ENCODE data around the gene TCF4.
A peak's percentile ranks its signal among the peaks of the same experiment; 100 is the strongest.

The TCF4 gene

DNA sequence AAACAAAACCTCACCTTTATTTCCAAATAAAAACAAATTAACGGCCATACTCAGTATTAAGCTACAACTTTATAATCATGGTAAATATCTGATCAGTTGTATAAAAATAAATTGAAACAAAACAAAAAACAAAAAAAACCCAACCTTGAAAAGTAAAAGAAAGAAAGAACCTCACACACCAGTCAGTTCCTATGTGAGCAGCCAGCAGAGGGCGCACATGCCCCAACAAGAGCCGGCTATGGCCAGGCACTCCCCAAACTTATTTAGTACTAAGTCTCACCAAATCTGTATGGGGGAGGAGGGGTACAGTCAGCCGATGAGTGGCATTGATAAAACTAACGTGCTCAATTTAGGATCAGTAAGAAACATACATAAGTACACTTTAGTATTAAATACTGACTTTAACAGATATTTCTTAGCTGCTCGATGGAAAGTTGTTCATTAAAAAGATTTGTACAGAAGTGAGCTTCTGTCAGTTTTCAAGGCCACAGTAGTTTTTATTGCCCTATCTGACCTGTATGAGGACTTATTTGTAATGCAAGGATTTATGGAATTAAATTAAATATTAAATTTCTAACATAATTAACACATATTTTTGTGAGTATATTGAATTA lies 172.6 kb downstream of the TCF4 start:
- H3K36me3 Mint-ChIP-seq, result no peaks in the 10 kb centered on the region
- peak; percentile 46 to 72 for DNase-seq (ENCODE audit: low spot score in 2 of 2)
- peak; percentile 77 for ATAC-seq
- H3K9me3 Mint-ChIP-seq, result no peaks in the 10 kb centered on the region
- H3K27ac Mint-ChIP-seq, result no peak overlapping the region
- no peaks in the 10 kb centered on the region for H3K4me1 Mint-ChIP-seq
- H3K4me3 Mint-ChIP-seq, result no peak overlapping the region

DNA sequence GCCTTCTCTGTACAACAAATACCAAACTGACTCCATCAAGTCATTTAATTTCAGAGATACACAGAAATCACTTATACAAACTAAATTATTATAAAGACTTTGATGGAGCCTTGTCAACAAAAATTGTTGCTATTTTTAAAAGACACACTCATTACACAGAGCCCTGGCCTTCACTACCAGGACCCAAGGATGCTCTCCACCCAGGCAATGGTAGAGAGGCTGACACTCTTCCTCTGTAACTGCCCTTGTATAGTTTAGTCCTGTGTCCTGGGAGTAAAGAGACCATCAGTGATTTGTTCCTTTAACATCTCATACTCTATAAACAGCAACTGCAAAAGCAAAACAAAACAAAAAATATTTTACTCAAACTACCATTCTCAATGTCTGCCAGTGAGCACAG lies 173.5 kb downstream of the TCF4 start:
- no peak overlapping the region for H3K4me3 Mint-ChIP-seq
- no peak overlapping the region for H3K27ac Mint-ChIP-seq
- no peaks in the 10 kb centered on the region for H3K4me1 Mint-ChIP-seq
- no peak for DNase-seq (ENCODE audit: low spot score in 2 of 2)
- H3K9me3 Mint-ChIP-seq, result no peaks in the 10 kb centered on the region
- no peaks in the 10 kb centered on the region for H3K36me3 Mint-ChIP-seq
- no peak for ATAC-seq

DNA sequence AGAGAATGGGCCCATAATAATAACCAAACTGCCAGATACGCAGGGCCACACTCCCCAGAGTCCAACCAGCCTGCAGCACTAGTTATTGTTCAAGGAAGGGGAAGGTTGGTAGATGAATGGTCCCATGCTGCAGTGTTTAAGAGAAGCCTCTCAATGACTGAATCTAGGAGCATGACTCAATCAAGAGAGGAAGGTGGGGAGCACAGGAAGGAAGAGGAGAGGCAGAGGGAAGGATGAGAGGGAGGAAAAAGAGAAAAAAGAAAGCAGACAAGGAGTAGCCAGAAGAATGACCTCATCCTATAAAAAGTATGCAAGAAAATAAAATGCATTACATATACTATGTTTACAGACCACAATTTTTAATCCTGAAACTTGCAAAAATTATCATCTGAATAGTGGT lies 174.5 kb downstream of the TCF4 start:
- no peak overlapping the region for H3K4me3 Mint-ChIP-seq
- no peaks in the 10 kb centered on the region for H3K36me3 Mint-ChIP-seq
- no peak overlapping the region for H3K27ac Mint-ChIP-seq
- ATAC-seq (peak; percentile 19), DNase-seq (ENCODE audit: low spot score in 2 of 2) (no peak)
- H3K9me3 Mint-ChIP-seq, result no peaks in the 10 kb centered on the region
- no peaks in the 10 kb centered on the region for H3K4me1 Mint-ChIP-seq

DNA sequence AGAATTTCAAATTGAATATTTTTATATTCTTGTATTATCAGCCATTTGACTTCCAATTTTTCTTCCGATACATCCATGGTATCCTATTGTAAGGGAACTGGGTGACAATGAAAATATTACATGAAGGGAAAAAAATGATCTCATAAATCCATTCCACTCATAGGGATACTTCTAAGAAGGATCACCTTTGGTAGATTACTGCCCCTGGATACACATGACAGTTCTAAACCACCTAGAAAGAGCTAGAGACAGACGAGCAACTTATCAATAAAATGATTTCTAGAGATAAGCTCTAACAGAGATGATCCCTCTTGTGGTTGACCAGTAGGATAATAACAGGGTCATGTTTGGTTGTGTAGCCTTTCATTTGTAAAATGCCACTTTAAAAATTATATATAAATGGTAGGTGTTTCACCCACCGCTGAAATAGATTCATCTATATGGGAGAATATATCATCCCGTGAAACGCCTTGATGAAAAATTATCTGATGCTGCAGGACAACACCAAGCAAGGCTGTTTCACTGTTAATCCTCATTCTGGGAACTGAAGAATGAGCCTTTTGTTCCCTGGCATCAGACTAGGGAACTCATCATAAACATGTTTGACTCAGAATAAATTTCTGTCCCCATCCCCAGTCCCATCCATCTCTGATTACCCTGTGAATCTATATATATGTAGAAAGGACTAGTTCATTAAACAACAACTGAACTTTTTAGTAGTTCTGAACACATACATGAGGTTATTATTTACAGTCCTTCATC lies 180.0 kb downstream of the TCF4 start:
- H3K9me3 Mint-ChIP-seq, result no peaks in the 10 kb centered on the region
- H3K4me3 Mint-ChIP-seq, result no peak overlapping the region
- no peaks in the 10 kb centered on the region for H3K4me1 Mint-ChIP-seq
- ATAC-seq, result no peak
- H3K36me3 Mint-ChIP-seq, result no peaks in the 10 kb centered on the region
- no peak overlapping the region for H3K27ac Mint-ChIP-seq
- no peak for DNase-seq (ENCODE audit: low spot score in 2 of 2)

DNA sequence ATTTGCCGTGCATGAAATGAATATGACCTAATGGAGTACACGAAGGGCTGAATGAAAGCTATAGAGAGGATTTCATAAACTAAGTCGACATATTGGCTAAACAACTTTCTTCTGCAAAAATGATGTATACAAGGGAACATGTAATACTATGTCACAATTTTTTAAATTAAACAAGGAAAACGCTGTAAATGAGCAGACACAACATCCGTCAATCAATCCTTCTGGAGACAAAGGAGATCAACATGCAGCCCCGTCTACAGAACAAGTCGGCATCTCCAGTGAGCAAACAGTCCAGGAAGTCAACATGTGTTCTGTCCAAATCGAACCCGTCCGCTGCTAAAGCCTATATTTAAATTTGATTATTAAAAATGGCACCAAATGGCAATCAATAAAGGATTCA lies 180.8 kb downstream of the TCF4 start:
- Mint-ChIP-seq H3K4me1 (no peaks in the 10 kb centered on the region), H3K36me3 (no peaks in the 10 kb centered on the region), H3K9me3 (no peaks in the 10 kb centered on the region), H3K27ac (no peak overlapping the region), H3K4me3 (no peak overlapping the region)
- DNase-seq (ENCODE audit: low spot score in 2 of 2), result no peak
- ATAC-seq, result no peak

DNA sequence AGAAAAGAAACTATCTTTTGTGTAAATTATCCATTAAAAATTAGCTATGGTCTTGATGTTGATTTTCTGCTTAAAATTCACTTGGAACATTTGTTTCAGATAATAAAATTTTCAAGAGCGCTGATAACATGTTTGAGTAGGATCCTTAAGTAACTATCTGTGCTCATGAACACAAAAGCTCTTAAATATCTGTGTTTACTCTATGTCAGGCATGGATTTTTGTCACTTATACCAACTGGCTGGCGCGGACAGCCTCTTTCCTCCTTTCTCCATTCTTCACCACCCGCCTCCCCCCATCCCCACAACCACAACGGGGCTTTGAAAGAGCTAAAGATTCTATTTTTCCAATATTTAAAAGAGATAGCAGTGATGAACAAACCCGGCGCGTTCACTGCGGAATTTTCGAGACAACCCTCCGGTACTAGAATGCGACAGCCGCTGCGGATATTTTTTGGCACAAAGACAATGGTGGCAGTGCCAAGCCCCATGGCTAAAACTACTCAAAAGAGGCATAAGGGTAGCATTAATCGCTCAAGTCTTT lies 181.5 kb downstream of the TCF4 start:
- H3K36me3 Mint-ChIP-seq, result no peaks in the 10 kb centered on the region
- no peak for DNase-seq (ENCODE audit: low spot score in 2 of 2)

DNA sequence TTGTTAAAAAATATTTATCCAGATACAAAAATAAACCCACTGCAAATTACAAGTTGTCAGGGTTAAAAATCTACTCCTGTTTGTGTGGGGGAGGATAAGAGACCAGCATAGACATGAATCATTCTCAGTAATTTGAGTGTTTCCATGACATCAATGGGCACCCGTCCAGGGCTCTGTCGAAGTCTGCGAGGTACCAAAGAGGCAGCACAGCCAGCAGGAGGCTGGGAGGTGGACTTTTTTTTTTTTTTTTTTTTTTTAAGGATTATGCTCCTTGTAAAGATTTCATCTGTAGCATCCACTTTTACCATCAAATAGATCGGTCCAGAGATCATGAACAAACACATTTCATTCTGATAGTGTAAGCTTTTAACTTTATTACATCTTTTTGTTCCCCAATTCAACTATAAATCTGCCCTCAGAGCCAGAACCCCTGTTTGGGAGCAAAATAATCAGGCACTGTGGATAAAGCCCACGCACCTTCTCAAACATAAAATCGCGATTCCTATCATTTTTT lies 182.0 kb downstream of the TCF4 start:
- no peaks in the 10 kb centered on the region for H3K4me1 Mint-ChIP-seq
- H3K27ac Mint-ChIP-seq, result no peak overlapping the region
- DNase-seq (ENCODE audit: low spot score in 2 of 2), result no peak
- no peak for ATAC-seq
- H3K36me3 Mint-ChIP-seq, result no peaks in the 10 kb centered on the region
- no peak overlapping the region for H3K4me3 Mint-ChIP-seq
- H3K9me3 Mint-ChIP-seq, result no peaks in the 10 kb centered on the region

More for the DNA sequence above, 181.5 kb downstream of the TCF4 start:
- H3K9me3 Mint-ChIP-seq, result no peaks in the 10 kb centered on the region
- no peak for ATAC-seq
- no peak overlapping the region for H3K4me3 Mint-ChIP-seq
- H3K27ac Mint-ChIP-seq, result no peak overlapping the region
- no peaks in the 10 kb centered on the region for H3K4me1 Mint-ChIP-seq

DNA sequence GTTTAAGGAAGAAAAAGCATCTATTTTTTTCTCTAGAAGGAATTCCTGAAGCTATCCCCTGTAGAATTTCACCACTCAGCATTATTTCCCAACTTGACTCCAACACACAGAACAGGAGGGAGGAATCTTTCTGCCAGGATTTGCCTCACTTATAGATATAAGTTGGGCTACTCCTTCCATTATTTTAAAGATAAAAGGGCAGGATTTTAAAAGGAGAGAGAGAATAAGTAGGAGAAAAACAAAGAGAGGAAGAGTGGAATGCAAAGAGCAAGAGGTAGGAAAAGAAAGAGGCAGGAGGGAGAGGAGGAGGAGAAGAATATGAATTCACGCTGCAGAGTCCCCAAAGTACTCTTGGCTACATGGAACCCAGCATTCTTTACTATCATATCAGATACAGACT lies 182.5 kb downstream of the TCF4 start:
- H3K9me3 Mint-ChIP-seq, result no peaks in the 10 kb centered on the region
- no peak for DNase-seq (ENCODE audit: low spot score in 2 of 2)
- no peaks in the 10 kb centered on the region for H3K4me1 Mint-ChIP-seq
- ATAC-seq, result no peak
- H3K4me3 Mint-ChIP-seq, result no peak overlapping the region
- H3K27ac Mint-ChIP-seq, result no peak overlapping the region
- no peaks in the 10 kb centered on the region for H3K36me3 Mint-ChIP-seq

DNA sequence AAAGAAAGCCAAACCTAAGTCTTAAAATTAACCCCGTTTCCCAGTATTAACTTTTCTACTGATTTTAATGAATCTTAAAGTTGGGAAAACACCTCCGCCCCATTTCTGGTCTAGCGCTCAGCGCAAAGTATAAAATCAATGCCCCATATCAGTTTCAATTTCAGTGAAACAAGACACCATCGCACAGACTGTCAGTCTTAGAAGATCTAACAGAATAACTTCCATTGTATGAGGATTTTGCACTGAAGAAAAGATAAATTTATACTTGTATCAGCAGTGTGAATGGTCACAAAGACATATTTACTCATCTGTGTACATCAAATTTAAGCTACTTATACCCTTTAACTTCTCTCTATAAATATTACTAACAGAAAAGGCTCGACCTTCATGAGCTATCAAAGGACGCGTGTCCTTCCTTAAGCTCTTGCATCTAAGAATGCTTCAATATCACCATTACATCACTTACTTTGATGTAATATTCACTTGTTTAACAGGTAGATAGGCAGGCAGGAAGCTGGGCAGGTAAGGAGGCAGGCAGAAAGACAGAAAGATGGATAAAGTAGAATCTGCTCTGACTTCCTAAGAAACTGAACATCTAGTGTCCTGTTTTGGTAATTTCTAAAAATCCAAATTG lies 183.0 kb downstream of the TCF4 start:
- Mint-ChIP-seq H3K9me3 (no peaks in the 10 kb centered on the region), H3K36me3 (no peaks in the 10 kb centered on the region), H3K4me1 (no peaks in the 10 kb centered on the region), H3K4me3 (no peak overlapping the region), H3K27ac (no peak overlapping the region)
- no peak for ATAC-seq
- DNase-seq (ENCODE audit: low spot score in 2 of 2), result no peak

DNA sequence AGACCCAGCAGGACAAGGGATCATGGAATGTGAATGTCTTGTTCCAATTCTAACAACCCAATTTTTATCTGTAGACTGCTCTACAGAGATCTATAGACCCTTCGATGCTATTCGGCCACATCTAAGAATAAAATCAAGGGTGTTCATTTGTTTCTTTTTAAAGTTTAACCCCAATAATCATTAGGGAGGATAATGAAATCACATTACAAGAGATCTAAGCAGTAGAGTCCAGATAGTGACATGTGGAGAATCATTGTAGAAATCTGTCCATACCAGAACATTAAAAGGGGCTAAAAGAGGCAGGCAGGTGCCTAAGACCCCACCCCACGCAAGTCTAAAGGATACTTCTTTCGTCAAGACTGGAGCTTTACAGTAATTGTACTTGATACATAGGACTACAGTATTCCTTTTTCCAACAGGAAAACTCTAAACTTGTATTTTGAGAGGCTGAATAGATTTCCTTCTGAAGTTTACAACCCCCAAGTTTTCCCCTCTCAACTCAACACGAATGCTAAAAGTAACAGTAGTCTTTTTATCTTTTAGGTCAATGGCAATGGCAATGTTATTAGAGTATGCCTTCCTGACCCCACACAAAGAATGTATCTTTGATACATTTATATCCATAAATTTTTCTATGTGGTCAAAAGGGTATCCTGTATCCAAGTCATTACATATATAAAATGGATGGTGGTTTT lies 183.7 kb downstream of the TCF4 start:
- H3K4me1 Mint-ChIP-seq, result no peaks in the 10 kb centered on the region
- H3K4me3 Mint-ChIP-seq, result no peak overlapping the region
- no peak for ATAC-seq

DNA sequence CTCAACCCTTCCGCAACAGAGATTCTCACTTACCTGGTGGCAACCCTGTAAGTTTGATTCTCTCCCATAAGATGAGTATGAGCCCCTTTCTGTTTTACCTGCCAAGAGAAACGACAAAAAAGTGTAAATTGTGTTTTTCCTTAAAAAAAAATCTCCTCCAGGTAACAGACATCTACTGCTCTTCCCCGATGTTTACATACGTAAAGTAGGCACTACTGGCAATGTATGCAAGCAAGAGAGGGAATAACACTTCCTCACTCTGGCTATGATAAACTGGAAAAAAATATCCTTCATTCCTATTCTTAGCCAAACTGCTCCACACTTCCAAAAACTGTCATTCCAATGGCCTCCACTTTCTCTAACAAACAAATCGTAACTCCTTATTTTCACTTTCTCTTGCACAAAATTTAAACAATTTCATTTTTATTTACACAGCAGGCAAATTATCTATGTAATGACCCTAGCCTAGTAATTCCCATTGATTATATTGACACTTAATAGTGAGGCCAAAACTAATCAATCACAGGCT lies 184.5 kb downstream of the TCF4 start:
- Mint-ChIP-seq H3K4me3 (no peak overlapping the region), H3K9me3 (no peaks in the 10 kb centered on the region), H3K27ac (no peak overlapping the region), H3K36me3 (no peaks in the 10 kb centered on the region), H3K4me1 (no peaks in the 10 kb centered on the region)
- DNase-seq (ENCODE audit: low spot score in 2 of 2) (no peak), ATAC-seq (no peak)

More for the DNA sequence above, 183.7 kb downstream of the TCF4 start:
- H3K27ac Mint-ChIP-seq, result no peak overlapping the region
- H3K36me3 Mint-ChIP-seq, result no peaks in the 10 kb centered on the region
- DNase-seq (ENCODE audit: low spot score in 2 of 2), result no peak
- no peaks in the 10 kb centered on the region for H3K9me3 Mint-ChIP-seq

DNA sequence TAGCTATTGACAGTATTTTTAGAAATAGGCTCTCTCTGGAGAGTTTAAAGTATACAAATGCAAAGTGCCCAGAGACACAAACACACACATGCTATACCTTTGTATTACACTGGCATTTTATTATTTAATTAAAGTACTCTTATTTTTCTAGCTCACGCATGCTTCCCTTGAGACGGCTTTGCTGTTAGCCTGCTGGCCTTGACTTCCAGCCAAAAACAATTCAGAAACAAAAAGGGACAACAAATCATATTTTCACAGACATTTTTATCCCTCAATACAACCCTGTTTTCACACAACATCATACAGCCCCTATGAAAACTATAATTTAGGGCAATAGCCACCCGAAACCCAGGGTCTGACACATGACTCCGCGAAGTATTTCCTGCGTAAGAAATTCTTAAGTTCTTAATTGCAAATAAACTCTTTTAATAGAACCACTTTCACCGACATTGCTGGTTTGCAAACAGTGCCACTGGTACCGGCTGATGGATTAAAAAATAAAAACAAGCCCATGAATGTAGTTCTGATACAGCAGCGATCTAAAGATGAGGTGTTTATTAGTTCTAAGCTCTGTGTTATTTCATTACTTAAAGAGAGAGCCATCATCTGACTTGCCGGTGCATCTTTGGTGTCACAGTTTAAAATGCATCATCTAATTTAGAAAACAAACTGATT lies 185.1 kb downstream of the TCF4 start:
- Mint-ChIP-seq H3K4me3 (no peak overlapping the region), H3K36me3 (no peaks in the 10 kb centered on the region), H3K4me1 (no peaks in the 10 kb centered on the region), H3K9me3 (no peaks in the 10 kb centered on the region), H3K27ac (no peak overlapping the region)
- ATAC-seq (no peak), DNase-seq (ENCODE audit: low spot score in 2 of 2) (no peak)

DNA sequence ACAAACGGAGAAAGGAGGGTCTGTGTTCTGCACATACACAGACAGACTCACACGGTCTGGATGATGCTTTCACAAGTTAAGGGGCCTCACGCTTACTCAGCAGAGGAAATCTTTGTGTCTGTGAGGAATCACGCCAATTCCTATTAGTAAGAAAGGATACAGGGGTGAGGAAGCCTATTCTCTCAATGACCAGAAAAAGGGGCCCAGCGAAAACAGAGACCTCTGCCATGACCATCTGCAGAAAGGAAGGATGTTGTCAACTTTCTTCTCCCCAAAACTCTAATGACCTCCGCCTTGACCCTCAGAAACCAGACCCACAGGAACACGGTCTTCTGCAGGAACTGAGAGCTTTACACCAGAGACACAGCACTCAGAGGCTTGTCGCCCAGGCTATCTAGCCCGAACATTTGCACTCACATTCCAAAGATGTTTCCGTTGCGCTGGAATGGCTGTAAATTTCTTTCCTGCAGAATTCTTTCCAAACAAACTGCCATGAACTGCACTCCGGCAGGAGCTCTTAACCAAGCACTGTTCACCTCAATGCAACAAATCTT lies 186.3 kb downstream of the TCF4 start:
- H3K9me3 Mint-ChIP-seq, result no peaks in the 10 kb centered on the region
- H3K4me3 Mint-ChIP-seq, result no peak overlapping the region
- ATAC-seq, result no peak
- no peaks in the 10 kb centered on the region for H3K4me1 Mint-ChIP-seq
- no peaks in the 10 kb centered on the region for H3K36me3 Mint-ChIP-seq
- DNase-seq (ENCODE audit: low spot score in 2 of 2), result no peak
- H3K27ac Mint-ChIP-seq, result no peak overlapping the region

Measured in stimulated activated effector memory CD8-positive, alpha-beta T cell treated with anti-CD3 and anti-CD28 coated beads, Interleukin-12 subunit alpha, Interleukin-12 subunit beta, amount 100 ng/mL, for 72 hours (primary cell).